ENCODE measurements around the gene KISS1R.
"Not testable (repeated sequence)": the region's sequence is repeated elsewhere in the genome, so short reads cannot be mapped to it uniquely, and the experiment has no call there.

The KISS1R gene

GRCh38 chr19:876780-877314 is 40.3 kb upstream of the KISS1R start:
- Histone ChIP-seq H3K36me3 (ENCODE audit: control insufficient read depth in 4 of 4, insufficient read depth in 4 of 4, low read length in 3 of 4) (peaks cover 0 to 59% (median 41%) of the 10 kb centered on the region in 4 experiments), H3K27ac (ENCODE audit: insufficient read depth in 1 of 2, low read depth in 1 of 2, low read length in 2 of 2, poor library complexity in 1 of 2, severe bottlenecking in 2 of 2) (no peak overlapping the region), H3K4me1 (ENCODE audit: control extremely low read depth in 1 of 4, control insufficient read depth in 4 of 4, insufficient read depth in 4 of 4, low read length in 3 of 4) (peaks cover 0 to 11% (median 3%) of the 10 kb centered on the region in 4 experiments), H3K27me3 (replicated peaks in 2 of 5; ENCODE audit: control insufficient read depth in 4 of 5, insufficient read depth in 5 of 5, low read length in 4 of 5) (no peaks in the 10 kb centered on the region), H3K4me3 (ENCODE audit: control insufficient read depth in 1 of 7, extremely low read depth in 1 of 7, insufficient read depth in 4 of 7, low read depth in 2 of 7, low read length in 6 of 7) (no peak overlapping the region), H3K9me3 (ENCODE audit: control extremely low read depth in 1 of 5, control insufficient read depth in 4 of 5, insufficient read depth in 2 of 5, low read depth in 1 of 5, low read length in 4 of 5) (no peaks in the 10 kb centered on the region)
- CTCF ChIA-PET = no interaction called here
- DNase-seq = no peak
- WGBS (ENCODE audit: insufficient coverage) = 93% methylated on average over 24 of the region's 29 CpGs
- POLR2A ChIA-PET = no interaction called here

- H3K4me1 ChIP-seq (ENCODE audit: control extremely low read depth in 1 of 4, control insufficient read depth in 4 of 4, insufficient read depth in 4 of 4, low read length in 3 of 4); DNase-seq; H3K27me3 ChIP-seq (replicated peaks in 2 of 5; ENCODE audit: control insufficient read depth in 4 of 5, insufficient read depth in 5 of 5, low read length in 4 of 5); H3K9me3 ChIP-seq (ENCODE audit: control extremely low read depth in 1 of 5, control insufficient read depth in 4 of 5, insufficient read depth in 2 of 5, low read depth in 1 of 5, low read length in 4 of 5); POLR2A ChIA-PET; H3K4me3 ChIP-seq (ENCODE audit: control insufficient read depth in 1 of 7, extremely low read depth in 1 of 7, insufficient read depth in 4 of 7, low read depth in 2 of 7, low read length in 6 of 7); H3K27ac ChIP-seq (ENCODE audit: insufficient read depth in 1 of 2, low read depth in 1 of 2, low read length in 2 of 2, poor library complexity in 1 of 2, severe bottlenecking in 2 of 2): not testable (repeated sequence)
- 99% methylated on average over 10 of the region's 23 CpGs for WGBS (ENCODE audit: insufficient coverage)
- CTCF ChIA-PET = interaction anchor here (1.2 kb wide), 1 partner anchor 42 kb away, joined by 3 read pairs; no protein-coding TSS in a partner anchor
- peaks cover 7 to 72% (median 48%) of the 10 kb centered on the region in 4 experiments for H3K36me3 ChIP-seq (ENCODE audit: control insufficient read depth in 4 of 4, insufficient read depth in 4 of 4, low read length in 3 of 4)
Measured at GRCh38 chr19:877992-878660, 39.0 kb upstream of the KISS1R start.

GRCh38 chr19:878751-879561 is 38.2 kb upstream of the KISS1R start:
- POLR2A ChIA-PET = interaction anchor here (0.6 to 0.7 kb wide), 2 partner anchors 14 to 97 kb away, joined by 4 to 7 read pairs; partner anchors contain the start of genes MED16 and RNU6-9
- not testable (repeated sequence) for H3K27me3 ChIP-seq (replicated peaks in 2 of 5; ENCODE audit: control insufficient read depth in 4 of 5, insufficient read depth in 5 of 5, low read length in 4 of 5); H3K4me3 ChIP-seq (ENCODE audit: control insufficient read depth in 1 of 7, extremely low read depth in 1 of 7, insufficient read depth in 4 of 7, low read depth in 2 of 7, low read length in 6 of 7); H3K9me3 ChIP-seq (ENCODE audit: control extremely low read depth in 1 of 5, control insufficient read depth in 4 of 5, insufficient read depth in 2 of 5, low read depth in 1 of 5, low read length in 4 of 5); H3K27ac ChIP-seq (ENCODE audit: insufficient read depth in 1 of 2, low read depth in 1 of 2, low read length in 2 of 2, poor library complexity in 1 of 2, severe bottlenecking in 2 of 2); DNase-seq; H3K4me1 ChIP-seq (ENCODE audit: control extremely low read depth in 1 of 4, control insufficient read depth in 4 of 4, insufficient read depth in 4 of 4, low read length in 3 of 4)
- WGBS (ENCODE audit: insufficient coverage) = 97% methylated on average over 14 of the region's 24 CpGs
- CTCF ChIA-PET = interaction anchor here (0.8 to 1.2 kb wide), 3 partner anchors 15 to 41 kb away, joined by 3 read pairs; no protein-coding TSS in a partner anchor
- peaks cover 7 to 74% (median 47%) of the 10 kb centered on the region in 4 experiments for H3K36me3 ChIP-seq (ENCODE audit: control insufficient read depth in 4 of 4, insufficient read depth in 4 of 4, low read length in 3 of 4)

- Histone ChIP-seq H3K4me3 (ENCODE audit: control insufficient read depth in 1 of 7, extremely low read depth in 1 of 7, insufficient read depth in 4 of 7, low read depth in 2 of 7, low read length in 6 of 7) (no peak overlapping the region), H3K9me3 (ENCODE audit: control extremely low read depth in 1 of 5, control insufficient read depth in 4 of 5, insufficient read depth in 2 of 5, low read depth in 1 of 5, low read length in 4 of 5) (no peaks in the 10 kb centered on the region), H3K36me3 (ENCODE audit: control insufficient read depth in 4 of 4, insufficient read depth in 4 of 4, low read length in 3 of 4) (peaks cover 7 to 77% (median 52%) of the 10 kb centered on the region in 4 experiments), H3K4me1 (ENCODE audit: control extremely low read depth in 1 of 4, control insufficient read depth in 4 of 4, insufficient read depth in 4 of 4, low read length in 3 of 4) (no peaks in the 10 kb centered on the region), H3K27ac (ENCODE audit: insufficient read depth in 1 of 2, low read depth in 1 of 2, low read length in 2 of 2, poor library complexity in 1 of 2, severe bottlenecking in 2 of 2) (no peak overlapping the region), H3K27me3 (replicated peaks in 2 of 5; ENCODE audit: control insufficient read depth in 4 of 5, insufficient read depth in 5 of 5, low read length in 4 of 5) (no peaks in the 10 kb centered on the region)
- 97% methylated on average over 21 of the region's 37 CpGs for WGBS (ENCODE audit: insufficient coverage)
- ChIA-PET POLR2A (interaction anchor here (0.6 kb wide), 1 partner anchor 13 kb away, joined by 7 read pairs; the partner anchor contains the start of genes MED16 and RNU6-9), CTCF (interaction anchor here (0.8 kb wide), 1 partner anchor 17 kb away, joined by 3 read pairs; no protein-coding TSS in a partner anchor)
- DNase-seq = no peak
Measured at GRCh38 chr19:879711-880438, 37.3 kb upstream of the KISS1R start.

GRCh38 chr19:881385-882071 is 35.6 kb upstream of the KISS1R start:
- H3K36me3 ChIP-seq (ENCODE audit: control insufficient read depth in 4 of 4, insufficient read depth in 4 of 4, low read length in 3 of 4) = peaks cover 11 to 78% (median 52%) of the 10 kb centered on the region in 4 experiments
- H3K4me1 ChIP-seq (ENCODE audit: control extremely low read depth in 1 of 4, control insufficient read depth in 4 of 4, insufficient read depth in 4 of 4, low read length in 3 of 4) = no peaks in the 10 kb centered on the region
- DNase-seq = no peak
- H3K4me3 ChIP-seq (ENCODE audit: control insufficient read depth in 1 of 7, extremely low read depth in 1 of 7, insufficient read depth in 4 of 7, low read depth in 2 of 7, low read length in 6 of 7) = no peak overlapping the region
- ChIA-PET POLR2A (interaction anchor here (0.6 kb wide), 1 partner anchor 31 kb away, joined by 3 read pairs; the partner anchor contains the start of gene R3HDM4), CTCF (interaction anchor here (1.3 kb wide), 1 partner anchor 18 kb away, joined by 3 read pairs; no protein-coding TSS in a partner anchor)
- WGBS (ENCODE audit: insufficient coverage) = 97% methylated on average over 29 of the region's 34 CpGs
- no peak overlapping the region for H3K27ac ChIP-seq (ENCODE audit: insufficient read depth in 1 of 2, low read depth in 1 of 2, low read length in 2 of 2, poor library complexity in 1 of 2, severe bottlenecking in 2 of 2)
- no peaks in the 10 kb centered on the region for H3K9me3 ChIP-seq (ENCODE audit: control extremely low read depth in 1 of 5, control insufficient read depth in 4 of 5, insufficient read depth in 2 of 5, low read depth in 1 of 5, low read length in 4 of 5)
- no peaks in the 10 kb centered on the region for H3K27me3 ChIP-seq (replicated peaks in 2 of 5; ENCODE audit: control insufficient read depth in 4 of 5, insufficient read depth in 5 of 5, low read length in 4 of 5)

- ChIA-PET POLR2A (no interaction called here), CTCF (interaction anchor here (1.3 kb wide), 1 partner anchor 20 kb away, joined by 3 read pairs; no protein-coding TSS in a partner anchor)
- DNase-seq = no peak
- Histone ChIP-seq H3K4me3 (ENCODE audit: control insufficient read depth in 1 of 7, extremely low read depth in 1 of 7, insufficient read depth in 4 of 7, low read depth in 2 of 7, low read length in 6 of 7) (no peak overlapping the region), H3K27me3 (replicated peaks in 2 of 5; ENCODE audit: control insufficient read depth in 4 of 5, insufficient read depth in 5 of 5, low read length in 4 of 5) (no peaks in the 10 kb centered on the region), H3K27ac (ENCODE audit: insufficient read depth in 1 of 2, low read depth in 1 of 2, low read length in 2 of 2, poor library complexity in 1 of 2, severe bottlenecking in 2 of 2) (no peak overlapping the region), H3K4me1 (ENCODE audit: control extremely low read depth in 1 of 4, control insufficient read depth in 4 of 4, insufficient read depth in 4 of 4, low read length in 3 of 4) (peaks cover 0 to 1% (median 0%) of the 10 kb centered on the region in 4 experiments), H3K9me3 (ENCODE audit: control extremely low read depth in 1 of 5, control insufficient read depth in 4 of 5, insufficient read depth in 2 of 5, low read depth in 1 of 5, low read length in 4 of 5) (no peaks in the 10 kb centered on the region), H3K36me3 (ENCODE audit: control insufficient read depth in 4 of 4, insufficient read depth in 4 of 4, low read length in 3 of 4) (peaks cover 12 to 80% (median 50%) of the 10 kb centered on the region in 4 experiments)
- 100% methylated on average over 2 of the region's 30 CpGs for WGBS (ENCODE audit: insufficient coverage)
Measured at GRCh38 chr19:882871-883497, 34.1 kb upstream of the KISS1R start.
